Stimulated activated CD8-positive, alpha-beta memory T cell treated with anti-CD3 and anti-CD28 coated beads, Interleukin-2, amount 100 ng/mL, for 48 hours (primary cell): ENCODE measurements around the gene SEMG2.

Source experiments
- DNase-seq, 2 donors: peaks; one replicate each; pipeline ENCODE4 v3.0.0-alpha.2; 2020; ENCODE audit warnings: low read depth in 2 of 2

Gene SEMG2

GRCh38 chr20:45230631-45231030, 9.5 kb downstream of the SEMG2 start:
- no peak for DNase-seq

- DNase-seq: no peak
These were observed 14.8 kb downstream of the SEMG2 start for GRCh38 chr20:45235995-45236394.

GRCh38 chr20:45238139-45238538, 17.0 kb downstream of the SEMG2 start:
- no peak for DNase-seq

- no peak for DNase-seq
These were observed 24.9 kb downstream of the SEMG2 start for GRCh38 chr20:45246109-45246508.

GRCh38 chr20:45247865-45248264, 26.7 kb downstream of the SEMG2 start:
- DNase-seq: no peak

- no peak for DNase-seq
These were observed 27.4 kb downstream of the SEMG2 start for GRCh38 chr20:45248609-45249008.

- DNase-seq: no peak
These were observed 30.8 kb downstream of the SEMG2 start for GRCh38 chr20:45251884-45252560.

GRCh38 chr20:45253261-45253660, 32.1 kb downstream of the SEMG2 start:
- DNase-seq: no peak

- DNase-seq: no peak
These were observed 33.5 kb downstream of the SEMG2 start, which contains the start of gene SLPI for GRCh38 chr20:45254383-45255262. Gene SLPI, minus strand, starts transcription at chr20:45254564. Its CDS starts 21 bp downstream, at chr20:45254543.

- DNase-seq: no peak
These were observed 36.0 kb downstream of the SEMG2 start for GRCh38 chr20:45257161-45257560.

- DNase-seq: no peak
These were observed 36.5 kb downstream of the SEMG2 start for GRCh38 chr20:45257711-45258110.

- DNase-seq: no peak
These were observed 37.1 kb downstream of the SEMG2 start for GRCh38 chr20:45258259-45258658.

GRCh38 chr20:45258664-45259063, 37.5 kb downstream of the SEMG2 start:
- no peak for DNase-seq

GRCh38 chr20:45263556-45264266, 42.5 kb downstream of the SEMG2 start:
- DNase-seq: no peak

GRCh38 chr20:45266977-45267376, 45.8 kb downstream of the SEMG2 start:
- no peak for DNase-seq

- DNase-seq: no peak
These were observed 47.4 kb downstream of the SEMG2 start for GRCh38 chr20:45268531-45268930.

- DNase-seq: no peak
These were observed 47.9 kb downstream of the SEMG2 start for GRCh38 chr20:45269056-45269455.

GRCh38 chr20:45269754-45270270, 48.6 kb downstream of the SEMG2 start:
- DNase-seq: no peak
